ENCODE data around the gene ZBTB39. TPM values are rescaled to one million over a fixed set of nuclear protein-coding genes. Genes with fewer than 3 reads are reported as not detected.

ZBTB39 gene
- total RNA-seq, 1 experiment from 2014 or later = 10.7 TPM

Other genes with a start within 250 kb of the ZBTB39 start
- gene HSD17B6, start 243.2 kb downstream of the ZBTB39 start, total RNA-seq (2014; rRNA removed; shearing (Covaris generic); ENCODE audit: low replicate concordance) = 6.4 and 28.5 TPM in 2 replicates
- not detected in 2 replicates for gene SDR9C7, start 72.1 kb downstream of the ZBTB39 start, total RNA-seq (2014; rRNA removed; shearing (Covaris generic); ENCODE audit: low replicate concordance)
- 0.11 TPM in 1 of 2 replicates, not detected in the other for gene RDH16, start 48.9 kb downstream of the ZBTB39 start, total RNA-seq (2014; rRNA removed; shearing (Covaris generic); ENCODE audit: low replicate concordance)
- not detected in 2 replicates for gene TAC3, start 10.0 kb upstream of the ZBTB39 start, total RNA-seq (2014; rRNA removed; shearing (Covaris generic); ENCODE audit: low replicate concordance)
- 0.11 and 3.8 TPM in 2 replicates for gene MYO1A, start 43.6 kb upstream of the ZBTB39 start, total RNA-seq (2014; rRNA removed; shearing (Covaris generic); ENCODE audit: low replicate concordance)
- gene NEMP1, start 72.2 kb upstream of the ZBTB39 start, total RNA-seq (2014; rRNA removed; shearing (Covaris generic); ENCODE audit: low replicate concordance) = 34.2 and 59.6 TPM in 2 replicates
- 19.4 and 38.0 TPM in 2 replicates for gene NAB2, start 82.6 kb upstream of the ZBTB39 start, total RNA-seq (2014; rRNA removed; shearing (Covaris generic); ENCODE audit: low replicate concordance)
- 116 and 140 TPM in 2 replicates for gene STAT6, start 104.8 kb upstream of the ZBTB39 start, total RNA-seq (2014; rRNA removed; shearing (Covaris generic); ENCODE audit: low replicate concordance)
- gene LRP1, start 121.9 kb upstream of the ZBTB39 start, total RNA-seq (2014; rRNA removed; shearing (Covaris generic); ENCODE audit: low replicate concordance) = 0.56 and 3.1 TPM in 2 replicates
- gene LRP1-AS, start 141.1 kb upstream of the ZBTB39 start, total RNA-seq (2014; rRNA removed; shearing (Covaris generic); ENCODE audit: low replicate concordance) = not detected in 2 replicates
- 2.9 and 4.2 TPM in 2 replicates for gene NXPH4, start 210.2 kb upstream of the ZBTB39 start, total RNA-seq (2014; rRNA removed; shearing (Covaris generic); ENCODE audit: low replicate concordance)
- 399 and 449 TPM in 2 replicates for gene SHMT2, start 223.2 kb upstream of the ZBTB39 start, total RNA-seq (2014; rRNA removed; shearing (Covaris generic); ENCODE audit: low replicate concordance)
- gene STAC3, start 244.6 kb upstream of the ZBTB39 start, total RNA-seq (2014; rRNA removed; shearing (Covaris generic); ENCODE audit: low replicate concordance) = 5.9 and 7.8 TPM in 2 replicates